ENCODE results near the gene RABL6. TPM values are rescaled to one million over a fixed set of nuclear protein-coding genes. Genes with fewer than 3 reads are reported as not detected.

RABL6 gene
- total RNA-seq, 2 experiments from 2014 or later: 46.4 to 48.5 TPM

DNA sequence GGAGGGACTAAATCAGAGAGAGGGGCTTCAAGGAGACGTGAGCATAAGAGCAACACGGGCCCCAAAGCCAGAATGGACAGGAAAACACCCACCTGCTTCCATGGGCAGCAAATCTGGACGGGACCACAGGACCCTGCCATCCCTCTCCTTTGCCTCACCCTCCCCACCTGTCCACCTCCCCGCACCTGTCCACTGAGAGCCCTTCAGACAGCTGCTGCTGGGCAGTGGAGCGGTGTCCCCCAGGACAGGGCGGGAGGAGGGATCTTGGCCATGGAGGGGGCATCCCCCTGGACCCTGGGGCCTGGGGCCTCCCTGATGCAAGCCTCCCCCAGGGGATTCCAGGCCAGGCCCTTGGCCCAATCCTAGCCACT is 9.1 kb upstream of the RABL6 start:
- Mint-ChIP-seq H3K27me3 (no peaks in the 10 kb centered on the region), H3K27ac (no peak overlapping the region), H3K4me3 (no peak overlapping the region), H3K9me3 (no peaks in the 10 kb centered on the region), H3K36me3 (ENCODE audit: low read depth) (no peaks in the 10 kb centered on the region), H3K4me1 (ENCODE audit: low read depth) (peaks cover 37% of the 10 kb centered on the region)
- no peak for ATAC-seq (ENCODE audit: poor library complexity)
- Histone ChIP-seq H3K27me3 (ENCODE audit: control insufficient read depth in 1 of 2, insufficient read depth in 2 of 2, low read length in 2 of 2) (peaks cover 0 to 3% of the 10 kb centered on the region in 2 experiments), H3K4me1 (ENCODE audit: insufficient read depth, low read length) (peaks cover 33% of the 10 kb centered on the region), H3K27ac (ENCODE audit: low read depth in 1 of 2, low read length in 2 of 2) (no peak overlapping the region), H3K36me3 (ENCODE audit: insufficient read depth, low read length) (no peaks in the 10 kb centered on the region), H3K4me3 (ENCODE audit: low read length) (no peak overlapping the region), H3K9me3 (ENCODE audit: control insufficient read depth in 1 of 2, insufficient read depth in 1 of 2, low read length in 2 of 2) (no peaks in the 10 kb centered on the region)
- ChIA-PET POLR2A (interaction anchor here (0.5 to 3.8 kb wide), 3 partner anchors 8 to 69 kb away, joined by 3 to 20 read pairs (median 4); partner anchors contain the start of genes RABL6 and TMEM141), CTCF (no interaction called here)
- DNase-seq: no peak
- TF ChIP-seq, protein P1, sequence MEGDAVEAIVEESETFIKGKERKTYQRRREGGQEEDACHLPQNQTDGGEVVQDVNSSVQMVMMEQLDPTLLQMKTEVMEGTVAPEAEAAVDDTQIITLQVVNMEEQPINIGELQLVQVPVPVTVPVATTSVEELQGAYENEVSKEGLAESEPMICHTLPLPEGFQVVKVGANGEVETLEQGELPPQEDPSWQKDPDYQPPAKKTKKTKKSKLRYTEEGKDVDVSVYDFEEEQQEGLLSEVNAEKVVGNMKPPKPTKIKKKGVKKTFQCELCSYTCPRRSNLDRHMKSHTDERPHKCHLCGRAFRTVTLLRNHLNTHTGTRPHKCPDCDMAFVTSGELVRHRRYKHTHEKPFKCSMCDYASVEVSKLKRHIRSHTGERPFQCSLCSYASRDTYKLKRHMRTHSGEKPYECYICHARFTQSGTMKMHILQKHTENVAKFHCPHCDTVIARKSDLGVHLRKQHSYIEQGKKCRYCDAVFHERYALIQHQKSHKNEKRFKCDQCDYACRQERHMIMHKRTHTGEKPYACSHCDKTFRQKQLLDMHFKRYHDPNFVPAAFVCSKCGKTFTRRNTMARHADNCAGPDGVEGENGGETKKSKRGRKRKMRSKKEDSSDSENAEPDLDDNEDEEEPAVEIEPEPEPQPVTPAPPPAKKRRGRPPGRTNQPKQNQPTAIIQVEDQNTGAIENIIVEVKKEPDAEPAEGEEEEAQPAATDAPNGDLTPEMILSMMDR (IDR thresholded peaks at IDR 0.05): no peak
- intact Hi-C loops (cut with DNase I, micrococcal nuclease): loop anchor here in 1 of 2 experiments (10.0 kb wide), 1 partner anchor 656 kb away; the partner anchor contains the start of gene NSMF

DNA sequence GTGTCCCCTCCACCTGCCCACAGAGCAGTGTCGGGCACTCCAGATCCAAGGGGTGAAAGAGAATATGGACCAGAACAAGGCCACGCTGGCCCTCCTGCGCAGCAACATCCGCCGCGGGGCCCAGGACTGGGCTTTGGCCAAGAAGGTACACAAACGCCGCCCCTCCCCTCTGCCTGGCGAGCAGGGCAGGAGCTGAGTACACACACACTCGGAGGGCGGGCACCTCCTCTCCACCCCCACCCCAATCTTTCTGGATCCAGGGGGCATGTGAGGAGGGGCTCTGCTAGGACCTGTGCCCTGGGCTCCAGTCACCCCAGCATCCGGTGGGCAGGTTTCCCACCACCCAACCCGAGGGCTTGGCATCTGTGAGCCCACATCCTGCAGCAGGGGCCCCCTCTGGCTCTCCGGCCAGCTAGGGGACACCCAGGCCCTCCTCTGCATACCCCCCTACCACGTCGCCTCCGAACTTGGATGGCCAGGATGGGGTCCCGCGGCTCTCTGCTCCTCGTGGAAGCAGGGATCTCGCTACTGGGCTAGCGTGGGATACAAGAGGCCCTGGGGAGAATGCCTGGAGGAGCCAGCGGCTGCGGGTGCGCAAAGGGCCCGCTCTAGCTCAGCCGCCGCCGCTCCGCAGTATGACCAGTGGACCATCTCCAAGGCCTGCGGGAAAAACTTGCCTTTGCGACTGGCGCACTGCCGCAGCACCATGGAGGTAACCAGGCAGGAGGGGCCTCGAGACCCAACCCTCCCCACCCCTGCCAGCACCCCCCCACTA is 8.5 kb upstream of the RABL6 start:
- CTCF ChIA-PET: no interaction called here
- DNase-seq (peak in 1 of 14 experiments; percentile 47), ATAC-seq (ENCODE audit: poor library complexity) (no peak)
- Histone ChIP-seq H3K4me3 (ENCODE audit: low read length) (peak overlapping the region; percentile 70), H3K4me1 (ENCODE audit: insufficient read depth, low read length) (peaks cover 33% of the 10 kb centered on the region), H3K27me3 (ENCODE audit: control insufficient read depth in 1 of 2, insufficient read depth in 2 of 2, low read length in 2 of 2) (peaks cover 0 to 3% of the 10 kb centered on the region in 2 experiments), H3K9me3 (ENCODE audit: control insufficient read depth in 1 of 2, insufficient read depth in 1 of 2, low read length in 2 of 2) (no peaks in the 10 kb centered on the region), H3K27ac (ENCODE audit: low read depth in 1 of 2, low read length in 2 of 2) (no peak overlapping the region), H3K36me3 (ENCODE audit: insufficient read depth, low read length) (no peaks in the 10 kb centered on the region)
- Mint-ChIP-seq H3K9me3 (no peaks in the 10 kb centered on the region), H3K27ac (peak overlapping the region; percentile 71), H3K27me3 (no peaks in the 10 kb centered on the region), H3K4me3 (peak overlapping the region; percentile 87), H3K4me1 (ENCODE audit: low read depth) (peaks cover 37% of the 10 kb centered on the region), H3K36me3 (ENCODE audit: low read depth) (no peaks in the 10 kb centered on the region)
- TF ChIP-seq, protein P1 (IDR thresholded peaks at IDR 0.05): no peak
- intact Hi-C loops (cut with DNase I, micrococcal nuclease): loop anchor here in 1 of 2 experiments (10.0 kb wide), 1 partner anchor 656 kb away; the partner anchor contains the start of gene NSMF
- POLR2A ChIA-PET: interaction anchor here (1.0 to 3.8 kb wide), 4 partner anchors 8 to 287 kb away, joined by 4 to 20 read pairs (median 4); partner anchors contain the start of genes MAN1B1, RABL6, SAPCD2 and TMEM141

DNA sequence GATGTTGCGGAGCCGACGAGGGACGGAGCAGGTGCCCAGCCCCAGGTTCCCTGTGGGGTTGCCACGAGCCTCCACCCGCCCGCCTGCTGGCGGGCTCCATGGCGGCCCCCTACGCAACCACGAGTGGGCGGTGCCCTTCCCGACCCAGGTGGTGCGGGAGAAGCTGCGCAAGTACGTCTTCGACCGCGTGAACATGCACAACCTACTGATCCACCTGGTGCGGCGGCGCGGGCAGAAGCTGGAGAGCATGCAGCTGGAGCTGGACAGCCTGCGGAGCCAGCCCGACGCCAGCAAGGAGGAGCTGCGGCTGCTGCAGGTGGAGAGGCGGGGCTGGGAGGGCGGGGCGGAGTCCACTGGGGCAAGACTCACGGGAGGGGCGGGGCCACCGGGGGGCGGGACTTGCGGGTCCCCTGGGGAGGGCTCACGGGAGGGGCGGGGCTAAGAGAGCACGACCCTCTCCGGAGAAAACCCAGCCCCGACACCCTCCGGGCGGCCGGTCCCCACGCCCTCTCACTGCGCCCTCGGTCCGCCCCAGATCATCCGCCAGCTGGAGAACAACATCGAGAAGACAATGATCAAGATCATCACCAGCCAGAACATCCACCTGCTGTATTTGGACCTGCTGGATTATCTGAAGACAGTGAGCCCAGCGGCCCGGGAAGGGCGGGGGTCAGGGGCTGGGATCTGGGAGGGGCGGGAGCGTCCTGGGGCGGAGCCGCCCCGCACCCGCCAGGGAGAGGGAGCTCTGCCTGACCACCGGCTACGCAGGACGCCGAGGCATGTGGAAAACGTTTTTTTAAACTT is 7.7 kb upstream of the RABL6 start:
- no peaks in the 10 kb centered on the region for H3K36me3 ChIP-seq (ENCODE audit: insufficient read depth, low read length)

More for the DNA sequence above, 7.7 kb upstream of the RABL6 start:
- no peaks in the 10 kb centered on the region for H3K9me3 ChIP-seq (ENCODE audit: control insufficient read depth in 1 of 2, insufficient read depth in 1 of 2, low read length in 2 of 2)
- Mint-ChIP-seq H3K27me3 (no peaks in the 10 kb centered on the region), H3K36me3 (ENCODE audit: low read depth) (no peaks in the 10 kb centered on the region), H3K9me3 (no peaks in the 10 kb centered on the region), H3K27ac (peak overlapping the region; percentile 71), H3K4me1 (ENCODE audit: low read depth) (peaks cover 37% of the 10 kb centered on the region), H3K4me3 (peak overlapping the region; percentile 87)
- H3K27ac ChIP-seq (ENCODE audit: low read depth in 1 of 2, low read length in 2 of 2): no peak overlapping the region
- DNase-seq (peak; percentile 78 to 98 (median 90)), ATAC-seq (ENCODE audit: poor library complexity) (peak; percentile 72)
- intact Hi-C loops (cut with DNase I, micrococcal nuclease): loop anchor here (1.0 to 10.0 kb wide), 4 partner anchors 9 to 655 kb away; partner anchors contain the start of genes NSMF (in 1 of the 2), SNAPC4 (in 1 of the 2) and TMEM141 (in 1 of the 2)
- TF ChIP-seq, protein P1 (IDR thresholded peaks at IDR 0.05): no peak
- H3K27me3 ChIP-seq (ENCODE audit: control insufficient read depth in 1 of 2, insufficient read depth in 2 of 2, low read length in 2 of 2): peaks cover 0 to 3% of the 10 kb centered on the region in 2 experiments
- ChIA-PET POLR2A (interaction anchor here (0.7 to 3.8 kb wide), 9 partner anchors 8 to 659 kb away, joined by 3 to 20 read pairs (median 4); partner anchors contain the start of genes MAN1B1, NSMF, RABL6 and SAPCD2), CTCF (interaction anchor here (0.8 kb wide), 1 partner anchor 229 kb away, joined by 3 read pairs; no protein-coding TSS in a partner anchor)
- peaks cover 33% of the 10 kb centered on the region for H3K4me1 ChIP-seq (ENCODE audit: insufficient read depth, low read length)
- H3K4me3 ChIP-seq (ENCODE audit: low read length): peak overlapping the region; percentile 70

Data from CD4-positive, alpha-beta T cell (primary cell).